Retinal pigment epithelial cell (primary cell): ENCODE data around the gene KRT7.
A peak's percentile ranks its signal among the peaks of the same experiment; 100 is the strongest.
"Not testable (repeated sequence)": the region's sequence is repeated elsewhere in the genome, so short reads cannot be mapped to it uniquely, and the experiment has no call there.

Source experiments
- DNase-seq: peaks from one replicate; pipeline ENCODE4 v3.0.0-alpha.2; 2010; ENCODE audit warnings: low read depth
- H3K4me3 ChIP-seq: 2 replicates; pipeline ENCODE4 v1.5.1; 2011; ENCODE audit warnings: mild to moderate bottlenecking, low read length, control low read depth, moderate library complexity
- TF ChIP-seq, protein P1 (sequence below): conservative IDR thresholded peaks from 2 replicates; pipeline ENCODE4 v1.5.1; 2011; ENCODE audit warnings: low read depth, low read length, control low read depth, inconsistent platforms

Gene KRT7

DNA sequence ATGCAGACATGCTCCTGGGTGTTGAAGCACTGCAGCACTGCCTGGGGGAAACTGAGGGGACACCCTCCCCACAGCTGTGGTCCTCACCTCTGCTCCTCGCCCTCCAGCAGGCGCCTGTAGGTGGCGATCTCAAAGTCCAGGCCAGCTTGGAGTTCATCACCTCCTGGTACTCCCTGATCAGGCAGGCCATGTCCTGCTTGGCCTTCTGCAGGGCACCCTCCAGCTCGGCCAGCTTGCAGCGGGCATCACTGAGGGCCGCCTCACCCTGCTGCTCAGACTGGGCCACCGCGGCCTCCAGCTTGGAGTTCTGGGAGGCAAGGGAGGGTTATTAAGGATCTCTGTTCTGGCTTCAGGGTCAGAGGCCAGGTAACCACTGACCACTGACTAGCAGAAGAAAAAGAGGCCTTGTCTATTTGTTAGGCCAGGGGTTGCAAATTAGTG lies 19.2 kb downstream of the KRT7 start:
- not testable (repeated sequence) for H3K4me3 ChIP-seq, DNase-seq
- TF ChIP-seq, protein P1, sequence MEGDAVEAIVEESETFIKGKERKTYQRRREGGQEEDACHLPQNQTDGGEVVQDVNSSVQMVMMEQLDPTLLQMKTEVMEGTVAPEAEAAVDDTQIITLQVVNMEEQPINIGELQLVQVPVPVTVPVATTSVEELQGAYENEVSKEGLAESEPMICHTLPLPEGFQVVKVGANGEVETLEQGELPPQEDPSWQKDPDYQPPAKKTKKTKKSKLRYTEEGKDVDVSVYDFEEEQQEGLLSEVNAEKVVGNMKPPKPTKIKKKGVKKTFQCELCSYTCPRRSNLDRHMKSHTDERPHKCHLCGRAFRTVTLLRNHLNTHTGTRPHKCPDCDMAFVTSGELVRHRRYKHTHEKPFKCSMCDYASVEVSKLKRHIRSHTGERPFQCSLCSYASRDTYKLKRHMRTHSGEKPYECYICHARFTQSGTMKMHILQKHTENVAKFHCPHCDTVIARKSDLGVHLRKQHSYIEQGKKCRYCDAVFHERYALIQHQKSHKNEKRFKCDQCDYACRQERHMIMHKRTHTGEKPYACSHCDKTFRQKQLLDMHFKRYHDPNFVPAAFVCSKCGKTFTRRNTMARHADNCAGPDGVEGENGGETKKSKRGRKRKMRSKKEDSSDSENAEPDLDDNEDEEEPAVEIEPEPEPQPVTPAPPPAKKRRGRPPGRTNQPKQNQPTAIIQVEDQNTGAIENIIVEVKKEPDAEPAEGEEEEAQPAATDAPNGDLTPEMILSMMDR, result peak; percentile 51

DNA sequence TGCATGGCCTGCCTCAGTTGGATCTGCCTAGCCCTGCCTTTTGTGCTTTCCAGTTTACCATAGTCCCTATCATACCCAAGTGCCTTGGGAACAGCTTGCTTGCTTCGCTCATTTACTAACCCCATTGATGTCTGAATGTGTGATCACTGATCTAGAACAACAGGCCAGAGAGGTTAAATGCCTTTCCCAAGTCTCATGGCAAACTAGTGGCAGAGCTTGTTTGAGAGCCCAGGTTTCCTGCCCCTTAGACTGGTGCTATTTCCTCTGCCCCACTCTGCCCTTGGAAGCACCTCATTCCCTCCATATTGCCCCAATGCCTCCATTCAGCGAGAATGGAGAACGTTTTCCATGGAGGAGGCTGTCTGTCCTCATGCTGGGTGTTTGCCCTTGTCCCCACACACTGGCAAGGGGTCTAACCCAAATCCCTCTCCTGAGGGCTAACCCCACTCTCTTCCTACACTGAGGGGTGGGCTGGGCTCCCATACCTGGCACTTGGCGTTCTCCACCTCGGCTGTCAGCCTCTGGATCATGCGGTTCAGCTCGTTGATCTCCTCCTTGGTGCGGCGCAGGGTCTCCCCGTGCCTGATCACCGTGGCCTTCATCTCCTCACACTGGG lies 19.8 kb downstream of the KRT7 start:
- TF ChIP-seq, protein P1, result no peak
- H3K4me3 ChIP-seq, result no peak overlapping the region
- DNase-seq, result no peak

DNA sequence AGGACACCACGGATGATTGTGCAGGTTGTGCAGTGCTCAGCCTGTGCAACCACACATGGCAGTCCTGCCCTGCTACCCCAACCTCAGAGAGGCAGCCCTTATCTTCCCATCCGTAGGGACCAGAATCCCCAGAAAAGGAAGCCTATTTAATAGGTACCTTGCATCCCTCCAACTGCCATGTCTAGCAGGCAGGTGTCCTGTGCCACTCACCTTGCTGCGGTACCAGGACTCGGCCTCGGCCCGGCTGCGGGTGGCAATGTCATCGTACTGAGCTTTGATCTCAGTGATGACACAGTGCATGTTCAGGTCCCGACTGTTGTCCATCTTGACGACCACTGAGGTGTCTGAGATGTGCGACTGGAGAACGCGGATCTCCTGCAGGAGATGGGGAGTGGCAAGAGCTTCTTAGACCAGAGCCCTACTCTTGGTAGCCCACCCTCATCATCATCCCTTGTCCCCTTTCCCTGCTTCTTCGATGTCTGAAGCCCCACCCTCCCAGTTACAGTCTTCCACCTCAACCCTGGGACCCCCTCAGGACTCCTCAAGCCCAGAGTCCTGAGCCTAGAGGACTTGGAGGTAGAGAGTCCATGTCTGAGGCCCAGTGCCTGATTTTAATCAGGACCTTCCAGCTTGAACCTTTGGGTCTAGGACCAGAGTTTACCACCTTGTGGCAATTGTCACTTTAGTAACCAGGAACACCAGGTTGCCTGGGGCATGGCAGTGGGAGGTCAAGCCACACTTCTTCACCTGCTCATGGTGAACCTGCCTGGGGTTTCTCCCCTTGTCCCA lies 20.5 kb downstream of the KRT7 start:
- no peak for DNase-seq
- TF ChIP-seq, protein P1, result no peak
- no peak overlapping the region for H3K4me3 ChIP-seq

DNA sequence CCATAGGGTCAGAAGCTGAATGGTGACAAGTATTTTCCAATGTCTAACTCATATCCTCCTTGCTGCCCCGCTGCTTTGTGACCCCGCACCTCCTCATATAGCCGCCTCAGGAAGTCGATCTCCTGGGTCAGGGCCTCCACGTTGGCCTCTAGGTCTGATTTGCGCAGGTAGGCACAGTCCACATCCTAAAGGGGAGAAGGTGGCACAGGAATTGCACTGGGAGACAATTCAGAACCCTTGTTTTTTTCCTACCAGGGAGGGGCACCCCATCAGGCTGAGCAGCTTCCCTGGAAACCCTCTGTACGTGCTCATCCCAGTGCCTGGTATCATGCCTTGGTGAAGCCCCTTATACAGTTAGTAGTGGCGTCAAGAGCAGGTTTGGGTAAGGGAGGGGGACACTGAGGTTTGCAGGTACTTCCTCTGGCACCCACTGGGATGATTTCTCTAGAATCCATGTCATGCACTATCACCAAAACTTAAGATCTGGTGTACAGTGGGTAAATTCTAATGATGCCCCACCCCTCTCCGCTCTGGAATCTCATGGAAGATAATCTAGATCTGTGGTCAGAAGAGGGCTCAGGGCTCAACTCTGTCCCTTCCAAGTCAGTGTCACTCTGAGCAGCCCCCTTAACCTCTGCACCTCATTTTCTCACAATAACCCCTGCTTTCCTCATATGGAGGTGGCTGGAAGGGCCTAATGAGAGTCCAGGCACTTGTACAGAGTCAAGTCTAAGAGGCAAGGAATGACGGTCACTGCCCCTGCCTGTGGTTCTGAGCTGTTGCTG lies 21.3 kb downstream of the KRT7 start:
- no peak overlapping the region for H3K4me3 ChIP-seq
- DNase-seq, result no peak
- TF ChIP-seq, protein P1, result no peak

DNA sequence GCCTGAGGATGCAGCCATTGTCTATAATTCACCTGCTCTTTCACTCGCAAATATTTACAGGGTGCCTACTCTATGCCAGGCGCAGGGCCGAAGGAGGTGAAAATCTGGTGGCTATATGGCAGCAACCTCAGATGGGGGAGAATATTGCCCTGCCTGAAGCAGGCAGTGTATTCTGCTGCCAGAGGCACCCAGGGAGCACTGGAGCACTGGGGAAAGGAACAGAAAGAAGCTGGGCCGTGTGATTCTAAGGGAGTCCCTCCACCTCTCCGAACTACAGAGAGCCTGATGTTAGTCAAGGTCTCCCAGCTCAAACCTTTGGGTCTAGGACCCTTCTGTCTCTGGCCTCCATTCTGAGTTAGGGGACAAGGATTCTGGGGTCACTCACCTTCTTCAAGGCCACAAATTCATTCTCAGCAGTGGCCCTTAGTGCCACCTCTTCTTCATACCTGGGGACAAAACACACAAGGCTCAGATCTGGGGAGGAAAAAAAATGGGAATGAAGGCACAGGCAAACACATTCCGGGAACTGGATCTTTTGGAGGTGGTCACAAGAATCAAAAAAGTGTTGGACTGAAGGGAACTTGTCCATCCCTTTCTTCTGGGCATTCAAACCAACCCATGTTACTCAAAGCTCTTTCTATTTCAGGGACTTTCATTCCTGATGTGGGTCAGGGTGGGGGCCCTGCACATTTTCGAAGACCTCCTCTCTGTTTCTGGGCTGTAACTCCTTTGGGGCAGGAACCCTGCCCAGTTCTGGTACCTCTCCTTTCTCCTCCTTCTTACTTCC lies 22.1 kb downstream of the KRT7 start:
- DNase-seq, result no peak
- TF ChIP-seq, protein P1, result no peak
- H3K4me3 ChIP-seq, result no peak overlapping the region

DNA sequence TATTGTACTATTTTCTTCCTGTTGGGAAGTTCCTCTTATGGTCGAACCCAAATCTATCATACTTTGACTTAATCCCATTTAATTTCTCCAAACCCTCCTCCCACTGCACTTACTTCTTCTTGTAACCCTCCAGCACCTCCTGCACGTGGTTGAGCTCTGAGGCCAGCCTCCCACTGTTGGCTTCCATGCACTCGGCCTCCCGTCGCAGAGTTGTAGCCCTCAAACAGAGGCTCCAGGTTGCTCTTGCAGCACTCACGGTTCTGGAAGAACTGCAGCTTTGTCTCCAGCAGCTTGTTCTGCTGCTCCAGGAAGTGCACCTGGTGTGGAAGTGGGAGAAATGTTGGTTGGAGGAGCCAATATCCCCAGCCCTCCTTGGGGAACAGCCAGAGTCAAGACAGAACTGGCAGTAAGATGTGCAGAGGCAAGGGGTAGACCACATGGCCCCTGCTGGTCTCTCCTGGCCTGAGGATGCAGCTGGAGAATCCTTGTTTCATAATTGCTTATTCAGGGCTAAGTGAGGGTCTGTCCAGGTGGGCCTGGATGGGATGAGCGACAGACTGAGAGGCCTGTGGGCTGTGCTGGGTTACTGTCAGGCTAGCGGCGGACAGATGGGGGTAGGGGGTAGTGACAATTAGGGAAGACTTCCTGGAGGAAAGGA lies 23.0 kb downstream of the KRT7 start:
- TF ChIP-seq, protein P1, result no peak

More for the DNA sequence above, 23.0 kb downstream of the KRT7 start:
- no peak for DNase-seq
- no peak overlapping the region for H3K4me3 ChIP-seq
